ENCODE results near the gene VGLL4.
"Not testable (repeated sequence)": the region's sequence is repeated elsewhere in the genome, so short reads cannot be mapped to it uniquely, and the experiment has no call there.

Gene VGLL4

GRCh38 chr3:11582191-11582968 is 61.3 kb downstream of the VGLL4 start:
- DNase-seq = peak; percentile 95

GRCh38 chr3:11581237-11582190 is 62.2 kb downstream of the VGLL4 start:
- no peak for DNase-seq

- DNase-seq = no peak
Measured at GRCh38 chr3:11580645-11581044, 63.1 kb downstream of the VGLL4 start.

DNA sequence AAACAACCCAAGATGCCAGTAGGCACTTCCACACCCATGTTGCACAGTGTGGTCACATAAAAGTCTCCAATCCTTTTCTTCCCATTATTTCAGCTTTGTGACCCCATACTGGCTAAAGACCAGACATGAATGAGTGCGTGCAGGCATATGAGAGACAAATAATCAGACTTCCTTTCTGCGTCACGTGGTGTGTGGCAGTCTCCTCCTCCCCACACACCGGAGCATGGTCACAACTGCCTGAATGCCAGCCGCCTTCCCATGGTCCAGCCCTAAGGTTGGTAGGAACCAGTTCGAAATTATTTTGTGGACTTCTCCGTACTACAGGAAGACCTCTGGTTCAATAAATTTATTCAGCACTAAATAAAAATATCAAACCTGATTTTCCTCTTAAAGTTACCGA is 65.5 kb downstream of the VGLL4 start:
- DNase-seq = no peak

DNA sequence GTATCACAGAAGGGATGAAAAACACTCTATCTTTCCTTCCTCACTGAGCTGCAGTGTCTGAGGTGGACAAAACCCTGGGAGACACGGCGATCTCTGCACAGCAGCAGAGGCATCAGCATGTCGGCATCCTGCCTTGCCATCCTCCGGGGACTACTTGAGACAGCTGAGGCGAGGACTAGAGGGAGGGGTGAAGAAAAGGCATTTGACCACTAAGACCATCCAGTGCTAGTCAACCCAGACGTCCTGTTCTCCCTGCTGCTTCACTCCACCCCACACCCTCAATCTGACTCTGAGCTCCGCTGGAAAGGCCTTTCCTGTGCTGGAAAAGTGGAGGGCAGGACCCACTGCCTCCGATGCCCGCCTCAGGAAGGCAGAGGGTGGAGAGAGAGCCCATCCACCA is 67.3 kb downstream of the VGLL4 start:
- DNase-seq = no peak

DNA sequence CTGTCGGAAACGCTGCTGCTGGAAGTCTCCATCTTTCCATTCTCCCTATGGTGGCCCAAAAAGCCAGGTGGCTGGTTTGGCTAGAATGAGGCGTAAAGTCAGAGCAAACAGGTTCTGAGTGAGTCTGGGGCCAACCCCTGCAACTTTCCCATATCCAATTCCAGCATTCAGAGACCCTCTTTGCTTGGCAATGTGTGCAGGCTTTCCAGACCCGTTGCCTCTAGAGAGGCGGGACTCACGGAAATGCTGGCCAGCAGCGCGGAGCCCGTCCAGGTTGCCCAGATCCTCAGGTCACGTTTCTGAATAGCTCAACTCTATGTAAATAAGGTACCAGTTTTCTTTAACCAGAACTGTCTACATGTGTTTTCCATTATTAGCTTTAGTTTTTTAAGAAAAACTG is 68.0 kb downstream of the VGLL4 start:
- DNase-seq = no peak

- no peak for DNase-seq
Measured at GRCh38 chr3:11574981-11575669, 68.6 kb downstream of the VGLL4 start.

DNA sequence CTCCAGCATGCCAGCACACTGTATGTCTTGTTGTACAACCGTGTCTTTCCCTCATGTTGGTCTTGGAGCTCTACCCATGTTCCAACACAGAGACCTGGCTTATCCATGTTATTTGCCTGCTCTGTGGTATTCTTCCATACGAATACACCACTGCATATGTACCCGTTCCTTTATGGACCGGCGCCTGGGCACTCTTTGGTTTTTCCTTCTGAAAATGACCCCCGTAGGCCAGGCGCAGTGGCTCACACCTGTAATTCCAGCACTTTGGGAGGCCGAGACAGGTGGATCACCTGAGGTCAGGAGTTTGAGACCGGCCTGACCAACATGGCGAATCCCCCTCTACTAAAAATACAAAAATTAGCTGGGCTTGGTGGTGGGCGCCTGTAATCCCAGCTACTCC is 71.1 kb downstream of the VGLL4 start:
- not testable (repeated sequence) for DNase-seq

GRCh38 chr3:11570789-11571495 is 72.8 kb downstream of the VGLL4 start:
- DNase-seq = no peak

DNA sequence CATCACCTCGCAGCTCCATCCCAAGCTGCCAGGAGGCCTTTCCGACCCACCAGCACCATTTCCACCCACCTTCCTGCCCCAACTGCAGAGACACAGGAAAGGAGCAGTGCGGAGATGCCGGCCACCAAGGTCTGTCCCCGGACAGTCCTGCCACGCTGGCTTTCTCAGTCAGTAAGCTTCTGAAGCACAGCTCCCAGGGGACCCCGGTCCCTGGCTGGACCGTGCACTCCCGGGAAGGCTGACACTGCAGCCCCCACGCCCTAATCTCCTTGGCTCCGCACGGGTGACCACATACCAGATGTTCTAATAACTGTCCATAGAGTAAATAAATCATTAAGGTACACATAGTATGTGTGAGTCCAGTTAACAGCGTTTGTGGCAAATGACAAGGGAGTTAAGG is 73.5 kb downstream of the VGLL4 start:
- no peak for DNase-seq

DNA sequence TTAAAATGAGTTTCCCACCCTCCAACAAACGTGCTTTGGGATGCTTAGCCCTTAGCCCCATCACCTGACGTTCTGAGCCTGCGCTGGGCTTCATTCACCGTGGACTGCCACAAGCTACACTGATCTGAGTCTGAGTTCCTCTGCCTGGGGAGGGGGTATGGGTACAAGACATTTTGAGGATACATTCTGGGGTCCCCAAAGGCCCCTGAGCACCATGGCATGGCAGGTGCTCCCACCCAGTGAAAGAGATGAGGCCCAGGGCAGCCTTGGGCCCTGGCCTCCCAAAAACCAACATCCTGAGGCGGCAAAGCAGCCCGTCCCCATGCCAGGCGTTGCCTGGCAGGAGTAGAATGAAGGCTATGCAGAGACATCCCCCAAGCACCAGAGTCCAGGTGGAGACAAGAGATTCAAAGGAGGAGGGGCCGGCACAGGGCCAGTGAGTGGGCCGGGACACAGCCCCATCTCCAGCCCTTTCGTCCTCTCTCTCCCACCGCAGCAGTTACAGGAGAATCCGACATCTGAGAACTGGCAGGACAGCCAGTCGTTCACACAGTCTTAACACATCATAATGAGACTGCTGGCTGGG is 74.5 kb downstream of the VGLL4 start:
- DNase-seq = no peak

- DNase-seq = peak; percentile 90
Measured at GRCh38 chr3:11568503-11569155, 75.1 kb downstream of the VGLL4 start.

DNA sequence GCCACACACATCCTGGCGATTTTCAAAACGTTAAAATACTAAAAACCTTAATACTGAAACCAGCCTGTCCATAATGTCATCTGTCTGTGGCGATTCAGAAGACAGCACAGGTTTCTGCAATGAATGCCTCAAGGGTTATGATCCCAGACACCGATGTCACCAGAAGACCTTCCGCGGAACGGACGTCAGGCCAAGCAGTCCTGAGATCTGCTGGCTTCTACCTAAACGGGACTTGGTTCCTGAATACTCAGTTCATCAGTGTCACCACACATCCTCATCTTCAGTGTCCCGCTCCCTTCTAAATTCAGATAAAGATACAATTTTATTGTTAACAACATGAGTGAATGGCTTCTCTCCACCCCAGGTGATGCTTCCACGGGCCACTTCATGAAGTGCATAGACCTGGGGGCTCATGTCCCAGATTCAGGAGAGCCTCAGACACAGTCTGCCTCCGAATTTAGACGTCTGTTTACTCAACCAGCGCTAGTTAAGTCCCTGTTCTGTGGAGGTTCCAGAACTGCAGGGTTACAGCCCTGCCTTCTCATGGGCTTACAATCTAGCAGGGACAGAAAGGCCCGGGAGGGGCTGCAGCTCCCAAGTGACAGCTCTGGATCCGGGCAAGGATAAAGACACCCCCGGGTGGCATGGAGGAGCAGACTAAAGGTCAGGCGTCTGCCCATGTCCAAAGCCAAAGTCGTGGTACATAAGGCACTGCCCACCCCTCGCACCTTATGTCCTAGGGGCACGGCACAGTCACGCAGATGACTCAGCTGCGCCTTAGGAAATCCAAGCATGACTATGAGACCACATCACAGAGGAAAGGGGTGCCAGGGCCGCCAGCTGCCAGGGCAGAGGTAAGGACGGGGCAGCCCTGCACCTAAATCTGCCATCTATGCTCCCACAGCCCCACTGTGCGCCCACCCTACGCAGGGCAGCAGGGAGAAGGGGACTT is 75.9 kb downstream of the VGLL4 start:
- DNase-seq = peak; percentile 54

GRCh38 chr3:11566916-11567315 is 76.8 kb downstream of the VGLL4 start:
- DNase-seq = no peak

DNA sequence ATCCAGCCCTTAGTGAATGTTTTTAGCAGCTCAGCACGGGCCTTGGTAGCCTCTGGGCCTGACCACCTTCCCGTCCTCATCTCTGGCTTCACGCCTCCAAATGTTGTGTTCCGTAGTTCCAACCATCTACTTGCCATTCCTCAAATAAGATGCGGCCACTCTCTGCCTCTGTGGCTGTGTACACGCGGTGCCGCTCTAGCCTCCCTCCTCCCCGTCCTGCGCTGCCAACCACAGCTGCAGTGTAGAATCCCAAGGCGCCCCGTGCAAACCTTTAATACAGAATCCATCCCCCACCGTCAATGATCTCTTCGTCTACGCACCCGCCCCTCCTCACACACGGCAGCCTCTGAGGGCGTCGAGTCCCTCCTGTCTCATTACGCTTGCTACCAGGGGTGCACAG is 77.2 kb downstream of the VGLL4 start:
- no peak for DNase-seq

- DNase-seq = no peak
Measured at GRCh38 chr3:11565932-11566331, 77.8 kb downstream of the VGLL4 start.

GRCh38 chr3:11565492-11565891 is 78.2 kb downstream of the VGLL4 start:
- no peak for DNase-seq

- DNase-seq = no peak
Measured at GRCh38 chr3:11565072-11565471, 78.6 kb downstream of the VGLL4 start.

- no peak for DNase-seq
Measured at GRCh38 chr3:11564577-11565001, 79.1 kb downstream of the VGLL4 start.

DNA sequence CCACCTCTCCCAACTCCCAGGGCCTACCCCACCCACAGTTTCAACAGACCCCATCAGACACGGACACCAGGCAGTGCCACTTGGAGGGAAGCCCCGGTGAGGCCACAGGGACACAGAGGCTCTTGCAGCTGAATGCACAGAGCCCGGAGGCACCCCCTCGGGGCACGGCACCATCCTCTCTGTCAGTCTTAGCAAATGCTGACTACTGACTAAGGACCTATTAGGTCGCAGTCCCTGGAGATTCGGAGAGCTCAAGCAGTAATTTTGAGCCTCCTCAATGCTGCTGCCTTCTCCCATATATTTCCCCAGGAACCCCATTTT is 79.9 kb downstream of the VGLL4 start:
- no peak for DNase-seq

Measured in fibroblast of skin of abdomen (primary cell).